Activated CD4-positive, alpha-beta T cell treated with anti-CD3 and anti-CD28 coated beads, Interleukin-2, Interleukin-6, amounts not matched to agents 100 ng/mL and 50 ng/mL, durations not matched to agents 16 hours and 8 hours (primary cell): ENCODE results near the gene TTYH3.
"Not testable (repeated sequence)": the region's sequence is repeated elsewhere in the genome, so short reads cannot be mapped to it uniquely, and the experiment has no call there.

Source experiments
- DNase-seq: peaks from one replicate; pipeline ENCODE4 v3.0.0-alpha.2; 2020

TTYH3 gene

DNA sequence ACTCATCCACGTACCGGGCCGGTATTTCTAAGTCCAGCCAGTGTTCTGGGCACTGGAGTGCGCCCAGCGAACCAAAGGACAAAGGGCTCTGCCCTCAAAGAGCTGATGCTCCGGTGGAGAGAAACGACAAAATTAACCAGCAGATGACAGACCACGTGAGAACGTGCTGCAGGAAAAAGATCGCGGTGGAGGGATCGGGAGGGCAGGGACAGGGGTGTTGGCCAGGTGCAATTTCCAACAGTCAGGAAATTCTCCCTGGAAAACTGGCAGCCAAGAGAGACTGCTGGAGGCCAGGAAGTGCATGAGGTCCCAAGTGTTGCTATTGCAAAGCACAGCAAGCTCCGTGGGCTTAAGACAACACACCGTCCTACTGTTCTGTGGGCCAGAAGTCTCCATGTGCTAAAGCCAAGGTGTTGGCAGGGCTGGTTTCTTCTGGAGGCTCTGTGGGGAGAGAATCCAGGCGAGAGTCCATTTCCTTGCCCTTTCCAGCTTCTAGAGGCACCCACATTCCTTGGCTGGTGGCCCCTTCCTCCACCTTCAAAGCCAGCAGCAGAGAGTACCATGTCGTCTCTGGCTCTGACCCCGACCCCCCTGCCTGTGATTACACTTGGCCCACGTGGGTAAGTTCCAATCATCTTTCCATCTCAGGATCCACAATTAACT is 34.9 kb downstream of the TTYH3 start:
- DNase-seq = no peak

GRCh38 chr7:2667843-2668242 is 36.1 kb downstream of the TTYH3 start:
- DNase-seq = no peak

GRCh38 chr7:2668401-2668800 is 36.6 kb downstream of the TTYH3 start:
- no peak for DNase-seq

GRCh38 chr7:2670171-2670570 is 38.4 kb downstream of the TTYH3 start:
- DNase-seq = no peak

- peak; percentile 82 for DNase-seq
Measured at GRCh38 chr7:2670720-2671391, 39.1 kb downstream of the TTYH3 start.

DNA sequence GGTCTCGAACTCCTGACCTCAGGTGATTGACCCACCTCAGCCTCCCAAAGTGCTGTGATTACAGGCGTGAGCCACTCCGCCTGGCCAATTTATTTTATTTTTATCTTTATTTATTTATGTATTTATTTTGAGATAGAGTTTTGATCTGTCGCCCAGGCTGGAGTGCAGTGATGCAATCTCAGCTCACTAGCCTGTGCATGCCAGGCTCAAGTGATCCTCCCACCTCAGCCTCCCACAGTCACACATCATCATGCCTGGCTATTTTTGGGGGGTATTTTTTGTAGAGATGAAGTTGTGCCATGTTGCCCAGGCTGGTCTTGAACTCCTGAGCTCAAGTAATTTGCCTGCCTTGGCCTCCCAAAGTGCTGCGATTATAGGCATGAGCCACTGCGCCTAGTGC is 41.4 kb downstream of the TTYH3 start:
- DNase-seq = not testable (repeated sequence)

DNA sequence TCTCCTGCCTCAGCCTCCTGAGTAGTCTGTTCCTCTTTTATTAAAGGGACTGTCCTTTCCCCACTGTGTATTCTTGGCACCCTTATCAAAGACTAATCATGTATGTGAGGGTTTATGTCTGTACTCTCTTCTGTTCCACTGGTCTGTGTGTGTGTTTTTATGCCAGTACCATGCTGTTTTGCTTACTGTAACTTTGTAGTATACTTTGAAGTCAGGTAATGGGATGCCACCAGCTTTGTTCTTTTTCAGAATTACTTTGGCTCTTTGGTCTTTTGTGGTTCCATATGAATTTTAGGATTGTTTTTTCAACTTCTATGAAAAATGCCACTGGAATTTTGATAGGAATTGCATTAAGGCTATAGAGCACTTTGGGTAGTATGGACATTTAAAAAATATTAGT is 42.1 kb downstream of the TTYH3 start:
- DNase-seq = no peak

GRCh38 chr7:2675256-2675764 is 43.5 kb downstream of the TTYH3 start:
- DNase-seq = no peak

DNA sequence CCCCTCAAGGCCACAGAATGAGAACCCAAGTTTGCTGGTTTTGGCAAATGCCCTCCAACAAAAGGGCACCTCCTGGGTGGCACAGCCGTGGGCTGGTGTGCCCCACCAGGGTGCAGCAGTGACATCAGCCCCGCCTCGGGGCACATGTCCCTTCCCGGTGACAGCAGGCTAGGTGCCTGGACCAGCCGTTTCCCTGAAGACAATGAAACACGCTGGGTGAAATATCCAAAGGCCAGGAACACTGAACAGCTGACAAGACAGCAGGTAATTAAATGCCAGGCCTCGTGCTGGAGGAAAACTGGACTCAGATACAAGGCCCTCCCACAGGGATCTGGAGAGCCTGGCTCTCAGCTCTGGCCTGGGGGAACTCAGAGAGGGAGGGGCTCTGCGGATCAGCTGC is 44.8 kb downstream of the TTYH3 start:
- not testable (repeated sequence) for DNase-seq

GRCh38 chr7:2678454-2678853 is 46.7 kb downstream of the TTYH3 start:
- not testable (repeated sequence) for DNase-seq

- not testable (repeated sequence) for DNase-seq
Measured at GRCh38 chr7:2679135-2680127, 47.6 kb downstream of the TTYH3 start.

DNA sequence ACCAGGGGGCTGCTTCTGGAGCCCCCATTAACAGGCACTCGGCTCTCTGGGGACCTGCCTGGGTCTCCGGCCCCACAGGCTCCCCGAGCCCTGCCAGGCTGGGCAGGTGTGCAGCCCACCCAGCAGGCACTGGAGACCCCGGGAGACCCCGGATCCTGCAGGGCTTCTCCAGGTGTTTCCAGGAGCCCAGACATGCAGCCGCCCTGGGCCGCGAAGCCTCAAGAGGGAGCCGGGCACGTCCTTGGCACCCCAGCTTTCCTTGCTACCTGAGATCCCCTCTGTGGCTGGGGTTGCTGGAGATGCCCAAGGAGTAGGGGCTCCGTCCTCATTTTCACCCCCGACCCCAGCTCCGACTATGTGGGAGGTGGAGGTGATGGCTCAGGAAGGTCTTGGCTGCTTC is 48.5 kb downstream of the TTYH3 start:
- DNase-seq = no peak

DNA sequence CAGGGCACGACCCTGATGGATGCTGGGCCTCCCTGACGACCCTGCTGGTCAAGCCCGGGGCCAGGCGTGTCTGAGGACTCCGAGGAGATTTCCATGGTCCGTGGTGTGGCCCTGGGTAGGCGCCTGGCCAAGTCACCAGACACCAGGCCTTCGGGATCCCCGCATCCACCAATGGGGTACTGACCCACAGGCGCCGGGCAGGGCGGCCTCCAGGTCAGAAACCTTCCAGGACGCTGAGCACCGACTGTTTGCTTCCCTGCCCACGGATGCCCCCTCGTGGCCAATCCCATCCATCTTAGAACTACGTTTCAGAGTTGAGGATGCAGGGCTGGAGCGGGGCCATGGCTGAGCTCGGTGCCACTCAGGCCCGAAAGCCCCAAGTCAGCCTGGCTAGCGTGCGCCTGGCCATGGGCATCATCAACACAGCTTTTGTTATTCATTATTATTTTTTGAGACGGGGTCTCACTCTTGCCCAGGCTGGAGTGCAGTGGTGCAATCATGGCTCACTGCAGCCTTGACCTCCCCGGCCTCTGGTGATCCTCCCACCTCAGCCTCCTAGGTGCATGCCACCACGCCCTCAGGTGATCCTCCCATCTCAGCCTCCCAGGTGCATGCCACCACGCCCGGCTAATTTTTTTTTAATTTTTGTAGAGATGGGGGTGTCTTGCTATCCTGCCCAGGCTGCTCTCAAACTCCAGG is 49.2 kb downstream of the TTYH3 start:
- DNase-seq = peak; percentile 65

GRCh38 chr7:2681929-2682799 is 50.4 kb downstream of the TTYH3 start:
- DNase-seq = no peak

- DNase-seq = no peak
Measured at GRCh38 chr7:2684501-2684900, 52.7 kb downstream of the TTYH3 start.

DNA sequence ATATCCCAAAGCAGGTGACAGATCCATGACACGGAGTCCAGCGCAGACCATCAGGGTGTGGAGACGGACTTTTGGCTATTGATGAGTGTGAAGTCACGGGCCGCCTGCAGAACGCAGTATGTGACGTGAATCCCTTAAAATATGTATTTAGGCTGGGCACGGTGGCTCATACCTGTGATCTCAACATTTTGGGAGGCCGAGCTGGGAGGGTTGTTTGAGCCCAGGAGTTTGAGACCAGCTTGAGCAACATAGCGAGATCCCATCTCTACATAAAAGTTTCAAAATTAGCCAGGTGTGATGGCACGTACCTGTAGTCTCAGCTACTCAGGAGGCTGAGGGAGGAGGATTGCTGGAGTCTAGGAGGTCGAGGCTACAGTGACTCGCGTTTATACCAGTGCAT is 54.3 kb downstream of the TTYH3 start:
- no peak for DNase-seq

DNA sequence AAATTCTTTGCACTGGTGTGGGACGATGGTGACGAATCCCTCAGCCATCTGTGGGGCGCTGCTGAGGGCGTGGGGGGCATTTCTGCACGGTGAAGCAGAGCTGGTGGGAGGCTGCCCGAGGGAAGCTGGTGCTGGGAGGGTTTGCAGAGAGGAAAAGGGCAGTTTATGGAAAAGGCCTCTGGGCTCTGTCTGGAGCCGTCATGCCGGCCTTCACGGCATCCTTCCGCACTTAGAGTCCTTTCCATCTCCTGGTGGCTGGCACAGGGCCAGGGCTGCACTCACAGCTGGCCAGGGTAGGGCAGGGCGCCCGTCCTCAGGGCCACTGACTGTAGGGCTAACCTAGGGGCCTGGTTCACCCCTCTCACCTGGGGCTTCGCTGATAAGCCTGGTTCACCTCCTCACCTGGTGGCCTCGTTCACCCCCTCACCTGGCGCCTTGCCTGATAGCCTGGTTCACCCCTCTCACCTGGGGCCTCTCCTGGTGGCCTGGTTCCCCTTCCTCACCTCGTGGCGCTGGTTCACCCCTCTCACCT is 55.6 kb downstream of the TTYH3 start:
- no peak for DNase-seq

DNA sequence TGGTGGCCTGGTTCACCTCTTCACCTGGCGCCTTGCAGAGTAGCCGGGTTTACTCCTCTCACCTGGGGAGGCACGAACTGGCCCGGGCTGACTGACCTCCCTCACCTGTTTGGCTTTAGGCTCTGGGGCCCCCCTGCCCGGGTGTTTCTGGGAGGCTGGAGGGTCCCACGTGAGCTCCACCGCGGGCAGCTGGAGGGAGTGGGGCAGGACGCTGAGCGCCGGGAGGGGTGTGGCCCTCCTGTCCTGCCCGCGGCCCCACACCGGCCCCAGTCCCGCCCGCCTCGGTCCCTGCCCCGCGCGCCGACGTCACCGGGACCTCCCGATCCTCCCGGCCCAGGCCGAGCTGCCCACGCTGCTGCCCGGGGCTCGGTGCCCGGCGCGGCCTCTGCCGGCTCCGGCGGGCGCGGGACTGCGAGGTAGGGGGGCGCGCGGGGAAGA is 56.1 kb downstream of the TTYH3 start, which contains the start of gene AMZ1:
AMZ1 (plus strand) TSS at position 322 of the 438 bp plus-strand sequence. CDS start 12,250 bp downstream, outside the sequence.
- DNase-seq = no peak

- no peak for DNase-seq
Measured at GRCh38 chr7:2688409-2689342, 56.9 kb downstream of the TTYH3 start.

- DNase-seq = no peak
Measured at GRCh38 chr7:2689343-2689847, 57.6 kb downstream of the TTYH3 start.
